Amniotic stem cell (primary cell): ENCODE measurements around the gene NT5C3B.
A peak's percentile ranks its signal among the peaks of the same experiment; 100 is the strongest.
"Not testable (repeated sequence)": the region's sequence is repeated elsewhere in the genome, so short reads cannot be mapped to it uniquely, and the experiment has no call there.

Experiments
- DNase-seq: peaks from one replicate; lab custom pipeline; 2025; lab: John Stamatoyannopoulos, UW

Gene NT5C3B

DNA sequence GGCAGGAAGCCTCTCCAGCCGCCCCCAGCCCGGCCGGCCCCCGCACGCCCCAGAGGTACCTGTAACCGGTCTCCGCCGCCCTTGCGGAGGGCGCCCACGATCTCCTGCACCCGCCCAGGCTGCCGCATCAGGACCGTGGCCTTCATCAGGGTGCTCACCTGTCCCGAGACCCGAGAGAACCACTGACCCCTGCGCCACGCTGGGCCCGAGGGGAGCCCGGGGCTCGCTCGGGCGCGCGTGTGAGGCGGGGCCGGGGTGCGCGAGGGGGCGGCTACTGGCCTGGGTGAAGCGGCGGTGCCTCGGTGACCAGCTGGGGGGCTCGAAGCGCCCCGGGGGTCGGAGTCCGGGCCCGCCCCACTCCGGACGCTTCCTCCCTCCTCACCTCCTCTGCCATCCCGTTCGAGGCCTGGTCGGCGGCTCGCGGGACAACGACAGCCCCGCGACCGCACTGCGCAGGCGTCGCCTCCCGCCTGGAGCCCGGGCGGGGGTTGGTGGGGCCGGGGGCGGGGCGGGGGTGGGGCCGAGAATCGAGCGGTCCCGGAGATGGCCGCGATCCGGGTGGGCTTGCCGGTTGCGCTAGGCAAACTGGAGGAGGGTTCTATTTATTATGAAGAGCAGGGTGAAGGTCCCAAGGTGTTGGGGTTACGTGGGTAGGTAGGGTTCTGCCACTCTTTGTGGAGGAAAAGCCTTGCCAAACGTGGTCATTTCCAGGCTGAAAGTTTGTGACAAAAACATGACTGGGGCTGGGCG is at the start of gene NT5C3B:
NT5C3B (minus strand) TSS at position 433 of the 750 bp plus-strand sequence; CDS start at position 394, 39 bp downstream.
- DNase-seq, result no peak

DNA sequence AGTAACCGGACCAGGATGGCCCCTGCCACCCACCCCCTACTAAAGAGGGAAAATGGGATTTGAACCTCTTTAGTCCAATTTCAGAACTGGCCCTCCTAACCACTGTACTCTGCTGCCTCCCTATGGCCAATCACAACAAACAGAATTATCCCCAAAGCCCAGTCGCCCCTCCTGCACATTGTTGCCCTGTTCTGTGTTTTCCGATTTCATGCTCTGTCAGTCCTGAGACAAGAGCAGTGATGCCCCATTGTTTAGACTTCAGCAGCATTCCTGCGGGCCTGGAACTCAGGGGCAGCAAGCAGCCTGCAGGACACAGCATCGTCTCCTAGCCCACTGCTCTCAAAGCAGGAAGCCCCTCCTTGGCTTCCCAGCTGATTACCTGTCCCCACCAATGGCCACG is 49.7 kb upstream of the NT5C3B start:
- DNase-seq, result no peak

DNA sequence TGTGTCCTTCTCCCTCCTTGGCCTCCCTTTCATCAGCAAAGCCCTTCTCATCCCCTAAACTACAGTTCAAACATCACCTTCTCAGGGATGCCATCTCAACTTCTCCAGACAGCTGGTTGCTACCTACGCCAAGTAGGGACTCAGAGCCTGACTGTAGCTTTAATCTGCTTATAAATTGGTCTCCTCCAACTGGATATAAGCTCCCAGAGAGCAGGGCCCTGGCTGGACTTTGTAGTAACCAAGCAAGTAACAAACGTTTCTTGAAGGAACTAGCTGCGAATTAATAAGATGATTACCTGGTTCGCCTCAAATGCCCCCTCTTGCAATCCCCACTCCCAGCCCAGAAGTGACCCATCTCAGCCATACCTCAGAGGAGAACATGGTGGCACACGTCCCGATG is 46.7 kb upstream of the NT5C3B start:
- DNase-seq, result no peak

DNA sequence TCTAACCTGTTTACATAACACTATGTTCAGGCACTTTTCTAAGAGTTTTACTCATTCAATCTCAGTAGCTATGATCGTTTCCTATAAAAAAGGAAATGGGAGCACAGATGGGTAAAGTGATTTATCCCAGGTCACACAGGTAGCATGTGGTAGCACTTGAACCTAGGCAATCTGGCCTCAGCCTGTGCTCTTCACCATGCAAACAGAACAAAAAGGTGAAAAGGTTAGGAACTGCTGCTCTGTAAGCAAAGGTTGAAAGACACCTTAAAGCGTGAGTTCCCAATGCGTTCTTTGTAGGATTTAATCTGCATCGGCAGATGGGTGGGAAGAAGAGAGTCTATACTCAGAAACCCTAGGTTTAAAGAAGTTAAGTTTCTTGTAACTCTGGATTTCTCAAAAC is 44.1 kb upstream of the NT5C3B start:
- DNase-seq, result no peak

DNA sequence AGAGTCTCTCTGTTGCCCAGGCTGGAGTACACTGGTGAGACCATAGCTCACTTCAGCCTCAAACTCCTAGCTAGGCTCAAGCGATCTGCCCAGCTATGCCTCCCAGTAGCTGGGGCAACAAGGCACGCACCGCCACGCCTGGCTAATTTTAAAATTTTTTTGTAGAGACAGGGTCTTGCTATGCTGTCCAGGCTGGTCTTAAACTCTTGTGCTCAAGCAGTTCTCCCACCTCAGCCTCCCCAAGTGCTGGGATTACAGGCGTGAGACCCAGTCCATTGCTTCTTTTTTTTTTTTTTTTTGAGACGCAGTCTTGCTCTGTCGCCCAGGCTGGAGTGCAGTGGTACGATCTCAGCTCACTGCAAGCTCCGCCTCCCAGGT is 38.2 kb upstream of the NT5C3B start:
- not testable (repeated sequence) for DNase-seq

DNA sequence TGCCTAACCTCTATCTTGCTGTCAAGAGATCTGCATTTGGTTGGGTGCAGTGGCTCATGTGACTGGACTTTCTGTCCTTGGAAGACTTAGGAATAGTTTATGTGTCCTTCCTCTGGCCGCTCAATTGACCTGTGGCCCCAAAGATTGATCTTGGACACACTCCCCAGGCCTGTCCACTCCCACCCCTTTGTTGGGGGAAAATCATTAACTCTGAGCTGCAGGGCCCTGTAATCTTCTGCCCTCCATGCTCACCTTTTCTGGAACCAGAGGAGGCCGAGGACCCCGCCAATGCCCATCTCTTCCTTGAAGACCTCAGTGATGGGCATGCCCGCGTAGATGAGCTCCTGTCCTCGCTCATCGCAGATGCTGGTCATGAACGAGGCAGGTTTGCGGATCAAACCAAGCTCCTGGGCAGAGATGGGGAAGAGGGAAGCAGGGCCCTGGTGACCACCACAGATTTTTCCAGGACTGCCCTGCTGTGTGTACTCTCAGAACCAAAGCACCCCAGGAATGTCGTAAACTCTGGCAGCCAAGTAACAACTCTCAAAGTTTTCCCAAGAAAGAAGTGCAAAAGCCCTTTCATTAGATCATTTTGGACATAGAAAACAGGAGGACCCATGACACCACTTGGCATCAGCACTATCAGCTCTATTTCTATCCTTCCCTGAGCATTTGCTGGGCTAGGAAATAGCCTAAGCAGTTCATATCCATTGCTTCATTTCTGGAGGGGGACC is 37.7 kb upstream of the NT5C3B start:
- no peak for DNase-seq

DNA sequence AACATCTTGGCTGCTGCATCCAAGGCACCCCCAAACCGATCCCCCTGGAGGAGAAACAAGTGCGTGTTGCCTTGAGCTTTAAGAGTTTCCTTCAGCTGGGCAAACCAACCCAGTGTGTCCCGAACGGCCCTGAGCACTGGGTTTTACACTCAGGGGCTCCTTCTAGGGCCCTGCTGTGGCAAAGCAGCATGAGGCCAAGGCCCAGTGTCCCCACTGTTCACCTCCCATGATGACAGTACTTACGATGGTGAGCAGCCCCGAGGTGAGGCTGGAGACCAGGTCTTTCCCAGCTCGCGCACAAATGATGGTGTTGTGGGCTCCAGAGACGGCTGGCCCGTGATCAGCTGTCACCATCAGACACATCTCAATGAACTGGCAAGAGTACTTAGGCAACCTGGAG is 35.8 kb upstream of the NT5C3B start:
- no peak for DNase-seq

DNA sequence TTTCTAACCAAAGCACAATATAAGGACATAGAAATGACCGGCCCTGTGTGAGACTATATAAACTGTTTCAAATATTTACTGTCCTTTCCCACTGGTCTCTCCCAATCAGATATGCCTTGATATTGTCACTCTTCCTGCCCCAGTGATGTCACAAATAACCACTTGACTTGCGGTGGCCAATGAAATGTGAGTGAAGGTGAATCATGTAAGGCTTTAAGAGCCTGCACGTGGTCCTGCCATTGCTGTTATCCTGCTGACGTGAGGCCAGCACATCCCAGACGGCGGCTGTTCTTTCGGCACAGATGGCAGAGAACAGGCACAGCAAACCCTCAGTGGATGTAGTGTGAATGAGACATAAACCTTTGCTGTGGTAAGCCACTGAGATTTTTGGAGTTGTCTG is 34.6 kb upstream of the NT5C3B start:
- DNase-seq, result no peak

DNA sequence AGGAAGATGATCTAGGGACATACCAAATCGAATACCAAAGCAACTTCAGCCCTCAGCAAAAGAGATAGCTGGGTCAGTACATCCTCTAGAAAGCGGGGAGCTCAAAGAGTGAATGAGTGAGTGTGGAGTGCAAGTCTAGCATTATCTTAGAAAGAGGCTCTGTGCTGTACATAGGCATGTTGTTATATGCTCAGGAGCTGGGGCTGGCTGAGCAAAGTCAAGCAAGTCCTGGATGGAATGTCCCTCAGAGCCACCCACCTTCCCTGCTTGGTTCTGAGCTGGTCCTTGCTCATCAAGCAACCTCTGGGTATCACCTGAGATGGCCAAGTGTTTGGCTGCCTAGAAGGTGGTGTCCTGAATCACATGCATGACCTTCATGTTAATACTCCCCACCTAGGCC is 34.1 kb upstream of the NT5C3B start:
- no peak for DNase-seq

DNA sequence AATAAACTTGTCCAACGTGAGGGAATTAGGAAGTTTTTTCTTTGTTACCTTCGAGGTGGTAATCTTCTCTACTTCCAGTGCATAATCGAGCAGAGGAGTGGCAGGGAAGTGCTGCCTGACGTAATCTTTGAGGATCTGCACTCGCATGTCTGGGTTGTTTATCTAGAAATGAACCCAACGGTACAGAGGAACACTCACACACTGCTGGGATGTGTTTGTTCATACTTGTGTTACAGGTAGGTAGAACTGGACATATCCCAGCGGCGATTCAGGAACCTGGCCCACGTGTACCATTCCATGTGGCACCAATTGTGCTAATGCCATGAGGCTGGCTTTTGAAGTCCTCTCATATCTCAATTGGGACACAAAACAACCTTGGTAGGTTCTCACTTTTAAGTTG is 33.4 kb upstream of the NT5C3B start:
- no peak for DNase-seq

DNA sequence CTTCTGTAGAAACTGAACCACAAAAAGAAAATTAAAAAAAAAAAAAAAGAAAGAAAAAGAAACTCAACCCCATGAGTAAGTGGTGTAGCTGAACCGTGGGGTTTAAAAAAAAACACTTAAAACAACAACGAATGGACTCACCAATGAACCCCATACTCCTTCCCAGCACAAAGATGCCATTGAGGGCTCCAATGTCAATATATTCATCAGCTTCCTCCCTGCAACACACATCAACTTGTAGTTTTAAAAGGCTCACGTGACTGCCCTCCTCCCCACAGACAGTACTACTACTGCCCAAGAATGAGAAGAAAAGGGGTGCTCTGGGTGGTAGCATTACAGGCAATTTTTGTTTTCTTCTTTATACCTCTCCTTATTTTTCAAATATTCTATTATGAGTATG is 32.5 kb upstream of the NT5C3B start:
- DNase-seq, result no peak

DNA sequence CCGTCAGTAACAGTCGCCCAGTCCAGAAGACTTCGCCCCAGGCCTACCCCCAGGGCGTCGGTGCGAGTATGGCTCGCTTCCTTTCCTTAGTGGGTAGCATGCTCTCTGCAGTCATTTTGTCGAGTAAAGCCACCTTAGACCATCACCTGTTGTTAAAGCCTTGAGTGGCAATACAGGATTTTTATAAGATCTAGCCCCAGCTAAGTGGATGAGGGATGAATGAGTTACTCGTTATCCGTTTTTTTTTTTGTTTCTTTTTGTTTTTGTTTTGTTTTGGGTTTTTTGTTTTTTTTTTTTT is 29.5 kb upstream of the NT5C3B start:
- no peak for DNase-seq

DNA sequence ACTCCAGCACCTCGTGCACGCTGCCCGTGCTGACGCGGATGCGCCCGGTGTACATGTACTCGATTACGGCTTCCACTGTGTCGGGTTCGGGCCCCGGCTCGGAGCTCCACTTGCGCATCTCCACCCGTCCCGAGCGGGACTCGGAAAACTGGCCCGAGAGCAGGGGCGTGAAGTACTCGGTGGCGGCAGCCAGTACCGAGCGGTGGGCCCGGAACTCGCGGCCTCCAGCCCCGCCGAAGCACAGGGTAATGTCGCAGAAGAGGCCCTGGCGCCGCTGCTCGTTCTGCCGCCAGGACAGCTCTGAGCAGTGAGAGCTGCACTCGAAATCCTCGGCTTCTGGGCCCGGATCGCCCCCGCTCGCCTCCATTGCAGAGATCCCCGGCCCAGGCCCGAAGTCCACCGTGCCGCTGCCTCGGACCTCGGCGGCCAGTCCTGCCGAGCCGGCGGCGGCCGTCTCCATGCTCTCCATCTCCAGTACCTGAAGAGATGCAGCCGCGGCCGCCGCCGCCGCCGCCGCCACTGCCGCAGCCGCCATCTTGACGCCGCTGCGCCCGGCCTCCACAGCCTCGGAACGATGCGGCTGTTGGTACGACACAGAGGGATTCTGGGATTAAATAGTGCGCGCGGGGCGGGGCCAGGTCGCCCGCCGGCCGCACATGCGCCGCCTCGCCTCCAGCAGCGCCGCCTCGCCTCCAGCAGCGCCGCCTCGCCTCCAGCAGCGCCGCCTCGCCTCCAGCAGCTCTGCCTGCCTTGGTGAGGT is 29.0 kb upstream of the NT5C3B start, which contains the start of gene KLHL11:
KLHL11 (minus strand) TSS at position 588 of the 760 bp plus-strand sequence; CDS start at position 535, 53 bp downstream.
- DNase-seq, result peak; percentile 83

DNA sequence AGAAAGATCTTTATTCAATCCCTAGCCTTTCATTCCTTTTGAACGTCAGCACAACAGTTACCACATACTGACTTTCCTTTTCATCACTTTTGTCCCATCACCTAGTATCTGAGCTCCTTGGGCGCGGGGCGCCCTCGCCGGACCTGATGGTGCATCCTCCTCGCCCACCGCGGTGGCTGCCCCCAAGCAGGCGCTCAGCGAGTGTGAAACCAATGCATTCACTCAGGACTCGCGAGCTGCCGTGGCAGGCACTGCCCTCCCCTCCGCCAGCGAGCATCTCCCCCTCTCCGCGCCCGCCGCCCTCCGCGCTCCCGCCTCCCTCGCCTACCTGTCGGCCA is 28.4 kb upstream of the NT5C3B start:
- no peak for DNase-seq

DNA sequence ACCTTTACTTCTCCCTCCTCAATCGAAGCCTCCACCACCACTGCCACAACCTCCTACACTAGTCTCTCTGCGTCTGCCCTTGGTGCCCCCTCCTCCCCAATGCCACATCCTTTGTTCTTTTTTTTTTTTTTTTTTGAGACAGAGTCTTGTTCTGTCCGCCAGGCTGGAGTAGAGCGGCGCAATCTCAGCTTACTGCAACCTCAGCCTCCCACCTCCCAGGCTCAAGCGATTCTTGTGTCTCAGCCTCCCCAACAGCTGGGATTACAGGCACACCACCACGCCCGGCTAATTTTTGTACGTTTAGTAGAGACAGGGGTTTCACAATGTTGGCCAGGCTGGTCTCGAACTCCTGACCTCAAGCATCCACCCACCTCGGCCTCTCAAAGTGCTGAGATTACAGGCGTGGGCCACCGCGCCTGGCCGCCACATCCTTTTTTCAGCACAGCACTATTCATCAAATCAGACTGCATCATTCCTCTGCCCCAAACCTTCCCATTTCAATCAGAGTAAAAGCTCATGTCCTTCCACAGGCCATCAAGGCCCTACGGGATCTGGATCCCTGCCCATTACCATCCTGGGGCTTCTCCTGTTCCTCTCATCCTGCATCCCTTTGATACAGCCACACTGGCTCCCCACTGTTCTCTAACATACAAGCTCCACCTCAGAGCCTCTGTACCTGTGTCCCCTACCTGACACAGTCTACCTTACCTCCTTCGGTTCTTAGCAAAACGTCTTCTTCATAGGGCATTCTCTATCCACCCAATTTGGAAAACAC is 27.2 kb upstream of the NT5C3B start:
- no peak for DNase-seq

DNA sequence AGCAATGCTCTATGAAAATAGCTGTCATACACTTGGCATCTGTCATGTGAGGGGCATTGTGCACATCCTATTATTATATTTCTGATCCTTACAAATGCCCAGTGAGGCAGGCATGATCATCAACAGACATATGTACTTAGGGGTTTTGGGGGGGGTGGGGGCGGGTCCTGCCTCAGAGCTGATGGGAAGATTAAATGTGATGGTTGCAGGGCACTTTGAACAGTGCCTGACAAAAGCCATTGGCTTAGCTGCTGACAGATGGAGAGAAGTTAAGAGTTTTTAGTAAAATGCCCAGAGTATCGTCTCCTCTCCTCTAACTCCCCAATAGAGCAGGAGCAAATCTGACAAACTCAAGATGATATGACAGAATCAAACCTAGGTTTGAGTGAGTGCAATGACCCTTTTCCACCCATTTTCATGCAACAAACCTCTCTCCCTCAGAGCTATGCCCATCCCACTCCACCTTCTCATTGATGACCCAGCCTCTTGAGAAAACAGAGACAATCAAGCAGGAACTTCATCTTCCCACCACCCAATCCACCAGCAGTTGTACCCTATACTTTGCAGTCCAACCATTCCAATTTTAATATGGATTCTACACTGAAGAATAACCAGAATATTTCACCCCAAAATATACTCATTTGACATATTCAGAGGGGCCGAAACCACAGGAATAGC is 24.4 kb upstream of the NT5C3B start:
- no peak for DNase-seq

DNA sequence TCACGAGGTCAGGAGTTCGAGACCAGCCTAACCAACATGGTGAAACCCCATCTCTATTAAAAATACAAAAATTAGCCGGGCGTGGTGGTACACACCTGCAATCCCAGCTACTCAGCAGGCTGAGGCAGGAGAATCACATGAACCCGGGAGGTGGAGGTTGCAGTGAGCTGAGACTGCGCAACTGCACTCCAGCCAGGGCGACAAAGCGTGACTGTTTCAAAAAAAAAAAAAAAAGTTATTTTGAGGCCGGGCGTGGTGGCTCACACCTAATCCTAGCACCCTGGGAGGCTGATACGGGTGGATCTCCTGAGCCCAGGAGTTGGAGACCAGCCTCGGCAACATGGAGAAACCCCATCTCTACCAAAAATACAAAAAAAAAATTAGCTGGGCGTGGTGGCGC is 15.3 kb upstream of the NT5C3B start:
- not testable (repeated sequence) for DNase-seq

DNA sequence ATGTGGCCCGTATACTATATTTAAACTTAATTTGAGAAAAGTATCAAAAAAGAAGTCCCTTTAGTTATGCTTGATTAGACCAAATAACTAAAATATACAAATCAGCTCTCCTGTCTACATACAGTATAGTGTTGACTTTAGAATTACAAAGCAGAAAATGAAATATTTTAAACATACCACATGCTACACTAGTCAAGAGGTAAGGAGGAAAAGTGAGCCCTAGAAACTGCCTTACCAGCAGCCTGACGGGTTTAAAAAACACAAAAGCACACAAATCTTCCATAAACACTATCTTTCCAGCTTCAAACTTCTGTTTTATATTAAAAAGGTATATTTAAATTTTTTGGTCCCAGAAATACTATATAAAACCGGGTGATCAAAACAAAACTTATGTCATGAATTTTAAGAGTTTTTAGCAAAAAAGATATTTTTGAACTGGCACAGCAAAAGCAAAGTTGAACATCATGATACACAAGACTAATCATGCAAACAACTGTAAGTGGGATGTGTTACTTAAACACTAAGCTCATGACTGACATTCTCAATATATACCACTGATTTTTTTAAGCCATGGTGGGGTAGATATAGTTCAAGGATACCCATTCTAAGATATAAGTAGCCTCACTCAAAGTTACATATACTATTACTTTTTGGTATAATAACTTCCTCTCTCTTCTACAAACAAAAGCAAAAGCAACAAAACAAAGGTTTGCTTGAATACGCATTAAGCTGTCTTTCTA is 13.4 kb upstream of the NT5C3B start:
- no peak for DNase-seq

DNA sequence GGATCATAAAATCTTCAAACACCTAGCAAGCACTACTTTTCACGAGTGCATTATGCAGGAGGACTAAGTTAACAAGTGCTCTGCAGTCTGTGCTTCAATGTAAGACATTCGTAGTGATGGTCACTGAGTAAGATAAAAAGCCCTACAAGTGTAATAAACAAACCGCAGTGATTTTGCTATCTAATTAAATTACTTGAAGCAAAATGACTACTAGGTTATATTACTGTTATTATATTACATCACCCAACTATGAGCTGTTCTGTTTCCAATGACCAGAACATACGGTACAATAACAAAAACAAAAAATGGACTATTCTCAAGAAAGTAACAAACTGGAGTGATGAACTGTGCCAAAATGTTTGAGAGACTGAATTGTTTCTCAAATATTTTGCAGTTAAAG is 12.8 kb upstream of the NT5C3B start:
- DNase-seq, result no peak

DNA sequence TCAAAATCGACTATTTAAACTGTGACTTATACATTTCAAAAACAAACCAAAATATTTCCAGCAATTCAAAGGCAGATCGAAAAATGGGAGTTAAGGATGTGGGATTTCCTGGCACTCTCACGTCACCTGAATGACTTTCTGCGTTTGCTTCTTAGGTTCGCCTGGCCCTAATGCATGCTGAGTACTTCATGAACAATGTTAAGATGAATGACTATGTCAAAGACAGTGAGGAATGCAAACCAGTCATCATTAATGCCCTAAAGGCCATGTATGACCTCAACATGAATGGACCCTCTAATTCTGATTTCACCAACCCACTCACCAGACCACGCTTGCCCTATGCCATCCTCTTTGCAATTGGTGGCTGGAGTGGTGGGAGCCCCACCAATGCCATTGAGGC is 8.9 kb upstream of the NT5C3B start:
- DNase-seq, result no peak

DNA sequence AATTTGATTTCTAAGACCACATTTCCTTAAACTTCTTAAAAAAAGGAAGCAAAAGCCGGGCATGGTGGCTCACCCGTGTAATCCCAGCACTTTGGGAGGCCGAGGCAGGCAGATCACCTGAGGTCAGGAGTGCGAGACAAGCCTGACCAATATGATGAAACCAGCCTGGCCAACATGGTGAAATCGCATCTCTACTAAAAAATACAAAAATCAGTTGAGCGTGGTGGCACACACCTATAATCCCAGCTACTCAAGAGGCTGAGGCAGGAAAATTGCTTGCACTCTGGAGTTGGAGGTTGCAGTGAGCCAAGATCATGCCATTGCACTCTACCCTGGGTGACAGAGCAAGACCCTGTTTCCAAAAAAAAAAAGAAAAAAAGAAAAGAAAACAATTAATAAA is 4.7 kb upstream of the NT5C3B start:
- DNase-seq, result not testable (repeated sequence)
